OCI-M1 (cell line): ENCODE data around the gene FBXL2.

Source experiments
- DNase-seq: peaks from one replicate; lab custom pipeline; 2025; lab: John Stamatoyannopoulos, UW

Gene FBXL2

DNA sequence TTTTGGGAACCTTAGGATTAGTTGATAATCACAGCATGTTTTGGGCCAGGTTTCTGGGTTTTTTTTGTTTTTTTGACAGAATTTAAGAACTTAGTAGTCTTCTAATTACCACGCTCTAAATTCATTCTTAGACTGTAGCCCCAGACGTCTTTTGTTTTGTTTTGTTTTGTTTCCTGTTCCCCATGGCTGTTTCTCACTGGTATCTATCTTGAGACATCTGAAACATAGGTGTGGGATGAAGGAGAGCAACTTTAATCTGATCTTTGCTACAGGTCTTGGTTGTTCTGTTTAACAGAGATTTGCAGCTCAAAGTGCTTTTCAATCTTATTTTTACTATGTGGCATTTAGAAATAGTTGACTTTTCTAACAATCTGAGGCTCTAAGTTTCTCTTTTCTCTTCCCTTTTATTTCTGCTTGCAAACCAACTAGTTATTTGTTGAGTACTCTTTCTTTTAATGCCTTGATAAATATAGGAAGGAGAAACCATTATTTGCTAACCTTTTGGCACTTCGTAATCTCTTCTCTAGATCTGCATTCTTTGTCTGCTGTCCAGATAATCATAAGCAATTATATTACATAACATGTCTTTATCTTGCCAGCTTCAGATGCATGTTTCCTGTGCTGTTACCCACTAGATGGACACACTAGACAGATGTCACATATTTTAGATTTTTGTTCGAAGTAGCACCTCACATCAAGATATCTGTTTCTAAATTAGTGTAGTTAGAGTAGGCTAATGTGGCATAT, 40.9 kb downstream of the FBXL2 start:
- peak; percentile 39 for DNase-seq

GRCh38 chr3:33318710-33319380, 41.6 kb downstream of the FBXL2 start:
- peak; percentile 37 for DNase-seq

- no peak for DNase-seq
These were observed 45.2 kb downstream of the FBXL2 start for GRCh38 chr3:33322412-33322811.

- DNase-seq, result no peak
These were observed 54.2 kb downstream of the FBXL2 start for GRCh38 chr3:33331414-33331813.

DNA sequence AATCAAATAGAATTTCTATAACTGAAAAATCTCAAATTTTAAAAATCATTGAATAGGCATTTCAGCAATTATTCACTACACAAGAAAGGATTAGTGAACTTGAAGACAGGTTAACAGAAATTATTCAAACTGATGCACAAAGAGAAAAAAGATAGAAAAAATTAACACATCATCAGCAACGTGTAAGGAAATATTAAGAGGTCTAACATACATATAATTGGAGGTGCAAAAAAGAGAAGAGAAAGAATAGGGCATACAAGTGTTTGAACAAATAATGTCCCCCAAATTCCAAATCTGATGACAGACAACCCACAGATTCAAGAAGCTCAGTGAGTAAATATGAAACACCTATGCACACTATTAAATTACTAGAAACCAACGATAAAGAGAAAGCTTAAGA, 57.1 kb downstream of the FBXL2 start:
- DNase-seq, result no peak

DNA sequence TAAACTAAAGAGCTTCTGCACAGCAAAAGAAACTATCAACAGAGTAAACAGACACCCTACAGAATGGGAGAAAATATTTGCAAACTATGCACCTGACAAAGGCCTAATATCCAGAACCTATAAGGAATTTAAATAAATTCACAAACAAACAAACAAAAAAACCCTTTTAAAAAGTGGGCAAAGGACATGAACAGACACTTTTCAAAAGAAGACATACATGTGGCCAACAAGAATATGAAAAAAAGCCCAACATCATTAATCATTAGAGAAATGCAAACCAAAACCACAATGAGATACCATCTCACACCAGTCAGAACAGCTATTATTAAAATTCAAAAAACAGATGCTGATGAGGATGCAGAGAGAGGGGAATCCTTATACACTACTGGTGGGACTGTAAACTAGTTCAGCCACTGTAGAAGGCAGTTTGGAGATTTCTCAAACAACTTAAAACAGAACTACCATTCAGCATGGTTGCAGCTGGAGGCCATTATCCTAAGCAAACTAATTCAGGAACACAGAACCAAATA, 61.8 kb downstream of the FBXL2 start:
- peak; percentile 5 for DNase-seq

- DNase-seq, result no peak
These were observed 62.5 kb downstream of the FBXL2 start for GRCh38 chr3:33339758-33340157.

DNA sequence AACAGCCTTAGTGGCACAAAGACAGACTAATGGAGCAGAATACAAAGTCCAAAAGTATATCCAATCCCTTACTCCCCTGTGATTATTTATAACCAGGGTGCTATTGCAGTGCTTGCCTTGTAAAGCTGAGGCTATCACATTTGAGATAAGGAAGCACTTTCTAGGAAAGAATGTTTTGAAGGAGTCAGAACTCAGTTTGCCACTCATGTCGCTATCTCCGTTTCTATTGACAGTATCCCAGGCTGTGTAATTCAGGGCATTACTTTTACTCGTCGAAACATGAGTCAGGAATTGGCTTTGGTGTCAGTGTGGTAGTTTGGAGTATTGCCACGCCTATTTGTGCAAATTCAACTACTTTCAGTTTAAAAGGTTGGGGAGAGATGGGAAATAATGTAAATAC, 78.4 kb downstream of the FBXL2 start:
- DNase-seq, result peak; percentile 77

DNA sequence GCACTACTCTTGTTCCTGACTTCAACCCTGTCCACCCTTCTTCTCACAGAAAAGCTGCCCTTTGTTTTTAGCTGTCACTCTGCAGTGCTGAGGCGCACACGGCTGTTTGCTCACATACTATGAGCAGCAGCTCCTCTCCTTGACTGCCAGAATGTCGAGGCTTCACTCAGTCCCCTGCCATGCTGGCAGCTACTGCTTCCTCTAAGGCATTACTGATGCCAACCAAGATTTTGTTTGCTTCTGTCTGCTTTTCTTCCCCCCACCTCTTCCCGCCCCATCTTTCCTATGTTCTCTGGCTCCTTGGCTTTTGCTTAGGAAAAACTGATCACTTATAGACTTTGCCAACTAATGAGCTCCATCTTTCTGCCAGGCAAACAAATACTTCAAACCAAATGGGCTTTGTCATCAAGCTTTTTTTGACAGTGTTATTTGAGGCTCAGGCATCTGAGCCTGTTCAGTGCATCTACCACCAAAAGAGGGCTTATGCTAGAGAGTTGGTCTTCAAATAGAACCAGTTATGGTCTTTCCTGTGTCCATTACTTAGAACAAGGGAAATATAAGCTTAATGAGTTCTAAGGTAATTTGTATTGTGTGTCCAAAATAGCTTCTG, 81.0 kb downstream of the FBXL2 start:
- DNase-seq, result no peak

GRCh38 chr3:33360136-33360825, 83.0 kb downstream of the FBXL2 start:
- no peak for DNase-seq

- DNase-seq, result no peak
These were observed 86.0 kb downstream of the FBXL2 start for GRCh38 chr3:33363113-33363800.

GRCh38 chr3:33364060-33364459, 86.8 kb downstream of the FBXL2 start:
- no peak for DNase-seq

DNA sequence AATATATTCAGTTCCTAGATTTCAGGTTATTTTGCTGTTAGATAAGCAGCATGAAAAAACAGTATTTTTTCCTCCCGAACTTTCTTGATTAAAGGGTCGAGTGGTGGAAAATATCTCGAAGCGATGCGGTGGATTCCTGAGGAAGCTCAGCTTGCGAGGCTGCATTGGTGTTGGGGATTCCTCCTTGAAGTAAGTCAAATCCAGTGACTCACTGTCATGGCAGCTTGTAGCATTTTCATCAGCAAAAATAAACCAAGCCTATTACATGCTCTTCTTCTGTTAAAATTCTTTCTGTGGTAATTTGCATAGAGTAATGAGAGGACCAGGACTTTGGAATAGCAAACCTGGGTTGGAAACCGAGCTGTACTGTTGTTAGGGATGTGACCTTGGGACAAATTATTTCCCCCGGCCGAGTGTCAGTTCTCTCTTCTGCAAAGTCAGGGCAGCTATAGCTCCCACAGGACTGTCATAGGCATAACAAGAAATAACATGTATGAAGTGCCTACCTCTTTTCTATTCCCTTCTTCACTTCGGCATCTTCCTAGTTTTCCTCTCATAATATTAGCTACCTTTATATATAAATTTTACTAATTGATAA, 87.4 kb downstream of the FBXL2 start:
- DNase-seq, result no peak

DNA sequence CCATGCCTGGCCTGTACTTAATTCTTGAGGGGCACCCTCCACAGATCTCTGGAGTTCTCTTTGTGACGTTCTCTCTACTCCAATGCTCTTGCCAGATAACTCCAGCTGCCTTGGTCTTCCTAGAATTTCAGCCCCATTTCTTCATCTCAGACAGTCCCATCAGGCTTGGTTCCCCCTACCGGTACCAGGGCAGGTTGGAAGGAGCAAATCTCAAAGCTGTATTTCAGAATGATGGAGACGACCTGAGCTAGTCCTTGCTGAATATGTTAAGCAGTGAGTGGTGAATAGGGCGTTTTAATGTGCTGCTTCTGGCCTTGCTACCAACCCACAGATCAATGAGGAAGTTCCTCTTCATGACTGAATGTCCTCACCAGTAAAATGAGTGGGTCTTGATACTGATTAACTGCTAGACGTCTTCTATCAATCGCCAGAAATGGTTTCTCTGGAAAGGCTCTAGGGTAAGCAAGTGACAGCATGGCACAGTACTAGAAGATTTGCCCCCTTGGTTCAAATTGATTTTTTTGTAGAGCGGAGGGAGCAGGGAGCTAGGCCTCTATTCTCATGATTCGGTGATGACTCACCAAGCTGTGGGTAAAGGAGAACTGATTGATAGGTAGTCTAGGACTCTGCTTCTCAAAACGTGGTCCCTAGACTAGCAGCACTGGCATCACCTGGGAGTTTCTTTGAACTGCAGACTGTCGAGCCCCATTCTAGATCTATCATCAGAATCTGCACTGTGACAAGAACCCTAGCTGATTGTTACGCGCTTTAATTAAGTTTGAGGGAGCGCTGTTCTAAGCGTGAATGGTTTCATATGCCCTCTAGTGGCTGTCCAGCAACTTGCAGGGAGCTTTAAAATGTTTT, 95.2 kb downstream of the FBXL2 start:
- DNase-seq, result peak; percentile 60

DNA sequence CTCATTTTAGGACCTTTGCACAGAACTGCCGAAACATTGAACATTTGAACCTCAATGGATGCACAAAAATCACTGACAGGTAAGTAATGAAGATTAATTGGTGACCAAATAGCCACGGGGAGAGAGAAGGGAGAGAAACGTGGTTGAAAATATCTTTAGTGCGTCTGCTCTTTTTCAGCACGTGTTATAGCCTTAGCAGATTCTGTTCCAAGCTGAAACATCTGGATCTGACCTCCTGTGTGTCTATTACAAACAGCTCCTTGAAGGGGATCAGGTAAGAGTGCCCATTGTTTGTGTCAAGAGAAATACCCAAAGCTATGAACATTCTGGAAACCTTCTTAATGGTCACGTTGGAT, 95.8 kb downstream of the FBXL2 start:
- no peak for DNase-seq

DNA sequence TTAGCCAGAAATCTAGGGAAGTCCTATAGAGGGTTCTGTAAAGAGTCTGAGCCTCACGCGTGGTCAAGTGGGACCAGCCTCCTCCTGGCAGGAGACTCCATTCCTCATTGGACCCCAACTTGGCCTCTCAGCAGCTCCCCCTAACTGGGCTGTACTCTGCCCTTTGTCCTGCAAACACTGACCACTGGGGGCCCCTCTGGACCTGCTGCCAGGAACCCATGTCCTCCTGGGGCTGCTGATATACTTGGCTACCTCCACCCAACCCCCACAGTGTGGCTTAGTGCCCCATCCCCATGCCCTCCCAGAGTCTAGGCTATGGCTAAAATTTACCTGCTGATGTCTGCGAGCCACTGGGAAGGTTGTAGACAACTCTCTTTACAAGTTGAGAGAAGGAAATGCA, 100.2 kb downstream of the FBXL2 start:
- peak; percentile 7 for DNase-seq

- DNase-seq, result no peak
These were observed 100.7 kb downstream of the FBXL2 start for GRCh38 chr3:33377931-33378330.

DNA sequence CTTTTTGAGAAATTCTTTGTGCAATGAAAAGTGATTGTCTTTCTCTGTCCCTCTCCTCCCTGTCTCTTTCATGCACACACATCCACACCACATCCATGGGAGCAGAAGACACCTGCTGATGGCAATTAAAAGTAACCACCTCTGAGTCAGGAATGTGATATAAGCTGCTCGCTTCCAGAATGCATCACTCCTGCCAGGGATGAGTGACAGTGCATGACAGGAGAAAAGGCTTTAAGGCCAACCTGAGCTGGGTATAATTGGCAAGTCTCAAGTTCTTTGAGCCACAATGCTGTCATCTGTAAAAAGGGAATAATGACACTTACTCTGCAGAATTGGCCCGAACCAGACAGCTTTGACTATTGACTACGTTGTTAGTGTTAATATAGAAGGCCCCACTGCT, 103.4 kb downstream of the FBXL2 start:
- no peak for DNase-seq

DNA sequence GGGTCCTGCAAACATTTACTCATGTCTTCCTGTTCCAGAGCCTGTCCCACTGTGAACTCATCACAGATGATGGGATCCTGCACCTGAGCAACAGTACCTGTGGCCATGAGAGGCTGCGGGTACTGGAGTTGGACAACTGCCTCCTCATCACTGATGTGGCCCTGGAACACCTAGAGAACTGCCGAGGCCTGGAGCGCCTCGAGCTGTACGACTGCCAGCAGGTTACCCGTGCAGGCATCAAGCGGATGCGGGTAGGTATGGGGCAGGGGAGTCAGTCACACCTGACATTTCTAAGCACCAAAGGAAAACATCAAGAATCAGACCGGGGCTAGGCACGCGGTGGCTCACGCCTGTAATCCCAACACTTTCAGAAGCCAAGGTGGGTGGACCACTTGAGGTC, 106.7 kb downstream of the FBXL2 start:
- no peak for DNase-seq

DNA sequence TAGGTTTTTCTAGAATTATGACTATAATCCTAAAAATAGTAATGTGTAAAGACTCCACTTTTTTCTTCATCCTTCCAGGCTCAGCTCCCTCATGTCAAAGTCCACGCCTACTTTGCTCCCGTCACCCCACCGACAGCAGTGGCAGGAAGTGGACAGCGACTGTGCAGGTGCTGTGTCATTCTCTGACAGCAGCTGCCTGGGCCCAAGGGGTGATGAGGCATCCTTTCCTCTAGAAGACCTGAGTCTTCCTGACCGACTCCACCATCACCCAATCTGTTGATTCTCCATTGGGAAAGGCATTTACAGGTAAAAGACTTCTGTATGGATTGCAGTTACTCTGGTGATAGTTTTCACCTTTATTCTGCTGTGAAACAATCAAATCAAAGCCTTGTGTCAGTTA, 108.2 kb downstream of the FBXL2 start:
- no peak for DNase-seq

- DNase-seq, result no peak
These were observed 109.4 kb downstream of the FBXL2 start for GRCh38 chr3:33386631-33387030.
